Measurements from ENCODE around the gene HTN3.

GRCh38 chr4:70062000-70062399 is 33.7 kb downstream of the HTN3 start:
- TF ChIP-seq TRIM25 (IDR thresholded peaks at IDR 0.05; ENCODE audit: borderline replicate concordance): no peak
- no peak for TF ChIP-seq SNAPC5 (CRISPR knock-in tag; IDR thresholded peaks at IDR 0.05)
- no peak for TF ChIP-seq ZNF212 (CRISPR knock-in tag; IDR thresholded peaks at IDR 0.05)
- TF ChIP-seq ATF1 (CRISPR knock-in tag; IDR thresholded peaks at IDR 0.05): no peak
- no peak for TF ChIP-seq ATF1 (tag; IDR thresholded peaks at IDR 0.05)
- TF ChIP-seq ZNF511 (CRISPR knock-in tag; IDR thresholded peaks at IDR 0.05): no peak
- no peak for TF ChIP-seq BRCA1 (IDR thresholded peaks at IDR 0.05)
- no peak for TF ChIP-seq BRCA1 (CRISPR knock-in tag; IDR thresholded peaks at IDR 0.05)
- TF ChIP-seq ELF1 (tag; IDR thresholded peaks at IDR 0.05): no peak
- no peak for TF ChIP-seq TAF1 (IDR thresholded peaks at IDR 0.05; ENCODE audit: control insufficient read depth, extremely low read depth, insufficient read depth, low read length, severe bottlenecking)
- TF ChIP-seq RNF2 (IDR thresholded peaks at IDR 0.05): no peak
- TF ChIP-seq BHLHE40 (IDR thresholded peaks at IDR 0.05; ENCODE audit: low read length): no peak
- no peak for TF ChIP-seq TFAP4 (CRISPR knock-in tag; IDR thresholded peaks at IDR 0.05; ENCODE audit: borderline replicate concordance)
- no peak for TF ChIP-seq CTCF (IDR thresholded peaks at IDR 0.05 in 2 of 3, conservative IDR thresholded peaks at IDR 0.05 in 1 of 3; ENCODE audit: insufficient read depth in 2 of 3, low read depth in 1 of 3, low read length in 3 of 3)
- TF ChIP-seq MYC (IDR thresholded peaks at IDR 0.05; ENCODE audit: low read depth, low read length): no peak
- no peak for TF ChIP-seq MYC (CRISPR knock-in tag; IDR thresholded peaks at IDR 0.05; ENCODE audit: borderline replicate concordance, low read depth)
- no peak for TF ChIP-seq MLX (CRISPR knock-in tag; conservative IDR thresholded peaks at IDR 0.05)
